SW480 (cell line): ENCODE measurements around the gene HABP4.

Experiments used
- DNase-seq: peaks from one replicate; pipeline ENCODE4 v3.0.0-alpha.2; 2016; ENCODE audit warnings: low spot score

Gene HABP4

GRCh38 chr9:96435345-96435744 lies 14.6 kb upstream of the HABP4 start:
- no peak for DNase-seq

GRCh38 chr9:96436063-96436455 lies 13.9 kb upstream of the HABP4 start:
- no peak for DNase-seq

GRCh38 chr9:96436456-96437126 lies 13.4 kb upstream of the HABP4 start:
- DNase-seq = no peak

- DNase-seq = no peak
These were observed 12.5 kb upstream of the HABP4 start for GRCh38 chr9:96437454-96437853.

- no peak for DNase-seq
These were observed 9.2 kb upstream of the HABP4 start for GRCh38 chr9:96440671-96441199.

GRCh38 chr9:96441798-96442445 lies 8.0 kb upstream of the HABP4 start:
- peak; percentile 58 for DNase-seq

GRCh38 chr9:96442491-96442890 lies 7.5 kb upstream of the HABP4 start:
- no peak for DNase-seq

- no peak for DNase-seq
These were observed 2.6 kb upstream of the HABP4 start for GRCh38 chr9:96447406-96447805.

GRCh38 chr9:96448546-96449170 lies 1.3 kb upstream of the HABP4 start:
- no peak for DNase-seq

GRCh38 chr9:96449523-96449844 lies 485 bp upstream of the HABP4 start:
- DNase-seq = no peak

GRCh38 chr9:96450613-96451528 lies 902 bp downstream of the HABP4 start:
- DNase-seq = peak; percentile 21

GRCh38 chr9:96453625-96454024 lies 3.7 kb downstream of the HABP4 start:
- peak; percentile 25 for DNase-seq

- no peak for DNase-seq
These were observed 7.3 kb downstream of the HABP4 start for GRCh38 chr9:96457266-96457665.

GRCh38 chr9:96458226-96458625 lies 8.3 kb downstream of the HABP4 start:
- no peak for DNase-seq

- DNase-seq = no peak
These were observed 9.5 kb downstream of the HABP4 start for GRCh38 chr9:96459268-96460007.

GRCh38 chr9:96460470-96460869 lies 10.5 kb downstream of the HABP4 start:
- no peak for DNase-seq

- no peak for DNase-seq
These were observed 10.9 kb downstream of the HABP4 start for GRCh38 chr9:96460882-96461281.

- DNase-seq = no peak
These were observed 11.4 kb downstream of the HABP4 start for GRCh38 chr9:96461336-96461735.

- no peak for DNase-seq
These were observed 12.6 kb downstream of the HABP4 start for GRCh38 chr9:96462541-96462940.

GRCh38 chr9:96464426-96464825 lies 14.5 kb downstream of the HABP4 start:
- no peak for DNase-seq

GRCh38 chr9:96467784-96468183 lies 17.8 kb downstream of the HABP4 start:
- DNase-seq = no peak

GRCh38 chr9:96476013-96476412 lies 26.0 kb downstream of the HABP4 start:
- no peak for DNase-seq
